Astrocyte (in vitro differentiated cells and primary cell): Measurements from ENCODE around the gene CLEC11A.

Experiments
- CTCF ChIP-seq: IDR thresholded peaks from 2 replicates; pipeline ENCODE4 v1.5.1; 2011; ENCODE audit warnings: low read depth, mild to moderate bottlenecking, inconsistent platforms, low read length, moderate library complexity; ENCODE audit not compliant: insufficient read depth
- EZH2 ChIP-seq: IDR thresholded peaks from 2 replicates; pipeline ENCODE4 v1.6.1; 2012; ENCODE audit warnings: mild to moderate bottlenecking, low read length, inconsistent platforms; ENCODE audit not compliant: insufficient read depth

- TF ChIP-seq CTCF (no peak), EZH2 (no peak)
Observed at GRCh38 chr19:50677636-50678035, 45.5 kb upstream of the CLEC11A start.
